Right lobe of liver (tissue), 6 donors: ENCODE results near the gene PTPRT. TPM values are rescaled to one million over a fixed set of nuclear protein-coding genes. Genes with fewer than 3 reads are reported as not detected.
A peak's percentile ranks its signal among the peaks of the same experiment; 100 is the strongest.

ENCODE experiments used
- ATAC-seq, 4 donors: fragments of 200-7000 bp; cut with Tn5 transposase; one replicate each; pipeline ENCODE4 v1.9.1; 2020; ENCODE audit warnings: mild to moderate bottlenecking in 4 of 4, moderate library complexity in 4 of 4
- DNase-seq, 3 donors: peaks; one replicate each; pipeline ENCODE4 v3.0.0-alpha.2; 2020
- H3K27ac ChIP-seq, 3 donors: fragments of 200-600 bp; one replicate each; pipeline ENCODE4 v1.8.0; 2022
- H3K27me3 ChIP-seq, 2 donors: fragments of 200-600 bp; one replicate each; pipeline ENCODE4 v1.8.0; 2022
- H3K36me3 ChIP-seq, 4 donors: fragments of 200-600 bp; sonication (generic) in 1 of 4; one replicate each; pipeline versions ENCODE4 v1.5.1 to v1.8.0; 2017 to 2022; ENCODE audit warnings: control low read depth in 1 of 4
- H3K4me1 ChIP-seq, 4 donors: fragments of 200-600 bp; sonication (generic) in 1 of 4; one replicate each; pipeline versions ENCODE4 v1.5.1 to v1.8.0; 2017 to 2022; ENCODE audit warnings: control low read depth in 1 of 4
- H3K4me3 ChIP-seq, 3 donors: fragments of 200-600 bp; one replicate each; pipeline ENCODE4 v1.8.0; 2022
- H3K9me3 ChIP-seq, 4 donors: fragments of 200-600 bp; sonication (generic) in 1 of 4; one replicate each; pipeline versions ENCODE4 v1.5.1 to v1.8.0; 2017 to 2022; ENCODE audit warnings: control low read depth in 1 of 4
- CTCF ChIP-seq, 4 donors: fragments of 200-600 bp in 3 of 4; fragments of 450-650 bp in 1 of 4; IDR thresholded peaks; one replicate each; pipeline versions ENCODE4 v1.5.1 to v1.8.0; 2016 to 2022; ENCODE audit warnings: antibody characterized with exemption in 4 of 4, mild to moderate bottlenecking in 2 of 4
- POLR2A ChIP-seq: fragments of 450-650 bp; IDR thresholded peaks from one replicate; pipeline ENCODE4 v1.6.1; 2017; ENCODE audit warnings: antibody characterized with exemption, mild to moderate bottlenecking
- WGBS: methylation state at CpG from one replicate; pipeline ENCODE4 v1.1.6; 2018; ENCODE audit warnings: low coverage, low lambda C conversion rate; ENCODE audit not compliant: insufficient coverage; ENCODE audit errors: missing lambda C conversion rate; 5-methylcytosine and 5-hydroxymethylcytosine counted together
- intact Hi-C, 2 donors: fragments of 100-400 bp; cut with DNase I; formaldehyde crosslinking; loops; one replicate each; pipeline versions ENCODE4 v1.11.2 to v1.14.1; 2022
- total RNA-seq, 6 experiments: library from RNA; depleted of rRNA in 2 of 6; stranded (reverse); fragments of >200 nt in 2 of 6; fragmentation: NEBNext Ultra II Directional in 3 of 6; extraction: Animal tissue kit (Norgen Biotek cat#: 25700) in 3 of 6; gene quantifications; one replicate each; pipeline versions ENCODE4 v1.1.0 to v1.2.4, GENCODE V29; 2016 to 2023
- donor health status: DM: no; HTN: yes; CAD: no.
- donor health status: DM: no; HTN: no; CAD: no.
- donor health status: DM: no; HTN: no; CAD: no.
- donor health status: DM: no; HTN: yes; CAD: no.
- donor health status: DM: no; HTN: yes; CAD: no.

PTPRT gene
- total RNA-seq, 6 experiments from 2014 or later, result 0.18 to 1.0 (median 0.51) TPM

- H3K36me3 ChIP-seq, result no peaks in the 10 kb centered on the region
- H3K27me3 ChIP-seq, result no peaks in the 10 kb centered on the region
- H3K27ac ChIP-seq, result no peak overlapping the region
- intact Hi-C loops, result no loop called here
- DNase-seq, result no peak
- no peaks in the 10 kb centered on the region for H3K9me3 ChIP-seq
- 79% methylated on average over 2 of the region's 2 CpGs for WGBS
- H3K4me1 ChIP-seq, result peaks cover 0 to 6% (median 0%) of the 10 kb centered on the region in 4 donors
- ATAC-seq, result no peak
- TF ChIP-seq POLR2A (no peak), CTCF (IDR thresholded peaks at IDR 0.05) (no peak)
- no peak overlapping the region for H3K4me3 ChIP-seq
These were observed 704.1 kb downstream of the PTPRT start for GRCh38 chr20:42485556-42485955.

GRCh38 chr20:42484790-42485375, 704.8 kb downstream of the PTPRT start:
- no peak for DNase-seq
- intact Hi-C loops, result no loop called here
- Histone ChIP-seq H3K36me3 (no peaks in the 10 kb centered on the region), H3K4me3 (no peak overlapping the region), H3K27me3 (no peaks in the 10 kb centered on the region), H3K27ac (no peak overlapping the region), H3K9me3 (no peaks in the 10 kb centered on the region), H3K4me1 (peaks cover 0 to 6% (median 0%) of the 10 kb centered on the region in 4 donors)
- WGBS, result 36% methylated on average over 5 of the region's 5 CpGs
- TF ChIP-seq CTCF (IDR thresholded peaks at IDR 0.05), result no peak
- no peak for TF ChIP-seq POLR2A
- ATAC-seq, result peak in 1 of 4 donors; percentile 30

GRCh38 chr20:42484335-42484734, 705.4 kb downstream of the PTPRT start:
- DNase-seq, result no peak
- ATAC-seq, result peak; percentile 47 to 84 (median 52)
- 47% methylated on average over 3 of the region's 3 CpGs for WGBS

GRCh38 chr20:42483730-42484303, 705.9 kb downstream of the PTPRT start:
- peak in 1 of 4 donors; percentile 36 for ATAC-seq
- DNase-seq, result no peak
- no peak for TF ChIP-seq POLR2A
- peak; percentile 19 to 41 (median 20) for TF ChIP-seq CTCF (IDR thresholded peaks at IDR 0.05)
- Histone ChIP-seq H3K4me3 (no peak overlapping the region), H3K9me3 (no peaks in the 10 kb centered on the region), H3K27ac (no peak overlapping the region), H3K36me3 (no peaks in the 10 kb centered on the region), H3K27me3 (no peaks in the 10 kb centered on the region), H3K4me1 (peaks cover 0 to 6% (median 0%) of the 10 kb centered on the region in 4 donors)
- WGBS, result 22% methylated on average over 6 of the region's 6 CpGs
- intact Hi-C loops, result no loop called here

More at GRCh38 chr20:42484335-42484734, 705.4 kb downstream of the PTPRT start:
- no peak overlapping the region for H3K4me3 ChIP-seq
- intact Hi-C loops, result no loop called here
- H3K36me3 ChIP-seq, result no peaks in the 10 kb centered on the region
- peaks cover 0 to 6% (median 0%) of the 10 kb centered on the region in 4 donors for H3K4me1 ChIP-seq
- no peaks in the 10 kb centered on the region for H3K9me3 ChIP-seq
- no peaks in the 10 kb centered on the region for H3K27me3 ChIP-seq
- no peak overlapping the region for H3K27ac ChIP-seq
- TF ChIP-seq POLR2A (no peak), CTCF (IDR thresholded peaks at IDR 0.05) (no peak)
